Breast epithelium (tissue), 3 donors: ENCODE results near the gene HDAC4.

Experiments
- CTCF ChIP-seq, 3 donors: fragments of 450-650 bp; IDR thresholded peaks; one replicate each; pipeline ENCODE4 v1.5.1; 2016 to 2017; ENCODE audit warnings: antibody characterized with exemption in 3 of 3, mild to moderate bottlenecking in 3 of 3, moderate library complexity in 3 of 3
- POLR2A ChIP-seq: fragments of 450-650 bp; IDR thresholded peaks from one replicate; pipeline ENCODE4 v1.6.1; 2016; ENCODE audit warnings: antibody characterized with exemption, mild to moderate bottlenecking, moderate library complexity

GRCh38 chr2:239264492-239264837, 136.4 kb downstream of the HDAC4 start:
- TF ChIP-seq CTCF (IDR thresholded peaks at IDR 0.05) (no peak), POLR2A (no peak)
